Erythroblast (primary cell): ENCODE results near the gene BPGM.

ENCODE experiments used
- GATA1 ChIP-seq: IDR thresholded peaks from 2 replicates; pipeline ENCODE4 v1.6.1; 2011; ENCODE audit warnings: low read depth, mild to moderate bottlenecking, control low read depth, low read length, moderate library complexity
- POLR2A ChIP-seq: IDR thresholded peaks from 2 replicates; pipeline ENCODE4 v1.6.1; 2011; ENCODE audit warnings: mild to moderate bottlenecking, low read length

DNA sequence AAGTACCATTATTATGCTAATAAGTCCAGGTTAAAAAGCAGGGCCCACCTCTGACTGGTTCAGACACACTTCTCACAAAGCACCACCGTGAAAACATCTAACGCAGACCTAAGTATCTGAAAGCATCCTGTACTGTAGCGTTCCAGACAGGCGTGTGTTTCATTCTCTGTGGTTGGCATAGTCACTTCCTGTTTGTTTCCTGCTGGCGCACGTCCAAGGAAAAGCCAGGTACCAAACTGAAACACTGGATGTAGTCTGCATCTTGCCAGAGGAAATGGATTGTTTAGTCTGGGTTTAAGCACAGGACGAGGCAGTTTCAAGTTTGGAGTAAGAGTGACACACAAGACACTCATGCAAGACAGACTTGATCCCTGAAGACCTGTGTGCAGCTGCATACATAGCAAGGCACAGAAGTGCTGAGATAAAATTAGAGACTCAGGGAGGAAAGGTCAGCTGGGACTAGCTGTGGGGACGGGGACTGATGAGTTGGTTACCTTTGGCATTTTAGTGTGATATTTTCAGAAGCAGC lies 23.3 kb downstream of the BPGM start:
- TF ChIP-seq POLR2A, result no peak
- TF ChIP-seq GATA1, result no peak
